ENCODE measurements around the gene SAMD4A.

DNA sequence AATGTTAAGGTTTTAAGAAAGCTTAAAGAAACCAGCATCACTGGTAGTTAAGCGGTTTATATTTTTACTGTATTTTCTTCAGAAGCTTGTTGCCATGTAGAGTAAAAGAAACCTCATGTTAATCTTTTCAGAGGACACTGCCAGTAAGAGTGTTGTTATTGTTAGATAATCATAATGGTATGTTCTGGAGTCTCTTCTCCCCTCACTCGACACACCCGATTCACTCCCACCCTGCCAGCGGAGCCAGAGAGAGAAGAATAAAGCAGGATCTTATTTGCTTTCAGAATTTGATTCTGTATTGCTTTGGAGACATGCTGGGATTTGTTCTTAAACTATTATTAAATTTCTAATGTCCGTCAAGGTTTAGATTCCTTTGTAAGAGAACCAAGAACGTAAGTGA lies 113.7 kb downstream of the SAMD4A start:
- TF ChIP-seq, protein P1, sequence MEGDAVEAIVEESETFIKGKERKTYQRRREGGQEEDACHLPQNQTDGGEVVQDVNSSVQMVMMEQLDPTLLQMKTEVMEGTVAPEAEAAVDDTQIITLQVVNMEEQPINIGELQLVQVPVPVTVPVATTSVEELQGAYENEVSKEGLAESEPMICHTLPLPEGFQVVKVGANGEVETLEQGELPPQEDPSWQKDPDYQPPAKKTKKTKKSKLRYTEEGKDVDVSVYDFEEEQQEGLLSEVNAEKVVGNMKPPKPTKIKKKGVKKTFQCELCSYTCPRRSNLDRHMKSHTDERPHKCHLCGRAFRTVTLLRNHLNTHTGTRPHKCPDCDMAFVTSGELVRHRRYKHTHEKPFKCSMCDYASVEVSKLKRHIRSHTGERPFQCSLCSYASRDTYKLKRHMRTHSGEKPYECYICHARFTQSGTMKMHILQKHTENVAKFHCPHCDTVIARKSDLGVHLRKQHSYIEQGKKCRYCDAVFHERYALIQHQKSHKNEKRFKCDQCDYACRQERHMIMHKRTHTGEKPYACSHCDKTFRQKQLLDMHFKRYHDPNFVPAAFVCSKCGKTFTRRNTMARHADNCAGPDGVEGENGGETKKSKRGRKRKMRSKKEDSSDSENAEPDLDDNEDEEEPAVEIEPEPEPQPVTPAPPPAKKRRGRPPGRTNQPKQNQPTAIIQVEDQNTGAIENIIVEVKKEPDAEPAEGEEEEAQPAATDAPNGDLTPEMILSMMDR (IDR thresholded peaks at IDR 0.05): no peak
- no peak for TF ChIP-seq POLR2A (IDR thresholded peaks at IDR 0.05)
